Retina (tissue), 1 donor: Measurements from ENCODE around the gene PFAS.

Experiments
- DNase-seq: peaks from one replicate; pipeline ENCODE4 v3.0.0-alpha.2; 2016

The PFAS gene

GRCh38 chr17:8267480-8268147, 18.5 kb downstream of the PFAS start:
- no peak for DNase-seq

- no peak for DNase-seq
Observed at GRCh38 chr17:8268550-8269298, 19.6 kb downstream of the PFAS start.

DNA sequence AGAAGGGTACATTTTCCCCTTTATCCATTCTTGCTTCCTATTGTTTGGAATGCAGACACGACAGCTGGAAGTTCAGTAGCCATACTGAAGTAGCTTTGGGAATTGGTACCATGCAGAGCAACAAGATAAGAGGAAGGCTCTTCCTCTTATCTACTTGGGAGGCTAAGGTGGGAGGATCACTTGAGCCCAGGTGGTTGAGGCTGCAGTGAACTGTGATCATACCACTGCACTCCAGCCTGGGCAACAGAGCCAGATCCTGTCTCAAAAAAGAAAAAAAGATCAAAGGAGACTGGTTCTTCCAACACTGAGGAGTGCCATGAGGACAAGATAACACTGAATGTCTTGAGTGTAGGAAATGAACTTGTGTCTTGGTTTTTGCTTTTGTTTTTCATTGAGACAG, 23.3 kb downstream of the PFAS start:
- DNase-seq = no peak

GRCh38 chr17:8273884-8274444, 24.9 kb downstream of the PFAS start:
- DNase-seq = no peak

DNA sequence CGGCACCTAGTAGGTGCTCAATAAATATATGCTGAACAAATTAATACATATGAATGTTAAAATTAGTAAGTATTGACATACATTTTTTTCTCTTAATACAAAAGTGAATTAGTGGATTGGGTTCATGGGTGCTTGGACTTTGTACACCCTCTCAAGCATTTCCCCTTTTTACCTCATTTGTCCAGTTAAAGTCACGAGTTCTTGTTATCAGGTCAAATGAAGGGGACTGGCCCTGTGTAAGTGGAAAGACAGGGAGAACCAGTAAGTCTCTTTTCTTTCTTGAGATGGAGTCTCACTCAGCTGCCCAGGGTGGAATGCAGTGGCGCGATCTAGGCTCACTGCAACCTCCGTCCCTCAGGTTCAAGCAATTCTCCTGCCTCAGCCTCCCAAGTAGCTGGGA, 25.7 kb downstream of the PFAS start:
- no peak for DNase-seq

DNA sequence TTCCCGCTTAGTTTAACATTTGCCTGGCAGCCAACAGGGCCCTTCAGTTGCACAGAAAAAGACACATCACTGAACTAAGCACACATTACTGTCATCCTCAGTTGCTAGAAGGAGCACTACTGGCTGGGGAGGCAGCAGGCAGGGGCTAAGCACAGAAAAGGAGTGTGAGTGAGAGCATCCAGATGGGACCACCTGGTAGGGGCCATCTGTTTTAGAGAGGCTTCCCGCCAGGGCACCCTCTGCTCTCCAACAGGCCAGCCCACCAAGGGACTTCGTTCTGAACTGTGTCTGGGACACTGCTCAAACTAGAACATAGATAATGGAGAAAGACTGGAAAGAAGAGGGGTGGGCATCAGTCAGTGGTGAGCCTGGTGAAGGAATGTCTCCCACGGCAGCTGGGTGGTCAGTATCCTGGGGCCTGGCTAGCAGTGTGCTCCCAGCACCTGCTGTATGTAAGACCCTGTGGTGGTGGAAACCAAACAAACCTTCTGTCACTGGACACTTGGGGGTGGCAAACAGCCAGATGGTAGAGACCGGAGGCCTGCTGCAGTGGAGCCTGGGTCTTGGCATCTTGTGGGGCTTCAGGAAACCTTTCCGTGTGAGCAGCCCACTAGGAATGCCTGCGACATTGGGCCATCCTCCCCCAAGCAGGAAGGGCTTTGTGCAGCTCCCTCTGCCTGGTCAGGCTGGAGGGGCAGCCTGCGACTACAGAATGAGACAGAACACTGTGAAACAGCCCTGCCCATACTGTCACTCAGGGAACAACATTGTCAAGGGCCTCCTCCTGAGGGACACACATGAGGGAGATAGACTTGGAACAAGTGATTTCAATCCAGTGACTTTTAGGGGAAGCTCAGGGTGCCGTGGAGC, 26.6 kb downstream of the PFAS start:
- DNase-seq = no peak

- DNase-seq = no peak
Observed at GRCh38 chr17:8277317-8277716, 28.2 kb downstream of the PFAS start.

DNA sequence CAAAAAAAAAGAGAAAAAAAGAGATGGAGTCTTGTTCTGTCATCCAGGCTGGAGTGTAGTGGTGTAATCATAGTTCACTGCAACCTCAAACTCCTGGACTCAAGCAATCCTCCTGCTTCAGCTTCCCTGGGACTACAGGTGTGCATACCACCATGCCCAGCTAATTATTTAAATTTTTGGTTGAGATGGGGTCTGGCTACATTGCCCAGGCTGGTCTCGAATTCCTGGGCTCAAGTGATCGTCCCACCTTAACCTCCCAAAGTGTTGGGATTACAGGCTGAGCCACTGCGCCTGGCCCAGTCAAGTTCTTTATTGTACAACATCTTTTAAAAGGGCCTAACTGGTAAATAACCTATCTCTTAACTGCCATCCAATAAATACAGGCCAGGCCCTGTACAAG, 33.3 kb downstream of the PFAS start:
- no peak for DNase-seq

DNA sequence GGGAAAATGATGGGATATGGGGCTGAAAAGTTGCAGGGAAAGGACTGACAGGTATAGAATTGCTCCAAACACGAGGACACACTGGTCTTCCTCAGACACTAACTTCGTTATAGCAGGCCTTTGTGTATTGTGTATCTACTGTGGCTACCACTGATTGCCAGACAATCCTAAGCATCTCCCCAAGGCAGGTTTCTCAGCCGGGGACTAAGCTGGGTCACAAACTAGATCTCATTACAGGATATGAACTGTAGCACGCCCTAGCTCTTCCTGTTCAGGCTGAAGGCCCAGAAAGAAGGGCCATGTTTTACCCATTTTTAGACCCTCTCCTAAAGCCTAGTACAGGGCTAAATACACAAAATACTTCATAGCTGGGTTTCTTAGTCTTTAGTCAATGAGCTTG, 34.3 kb downstream of the PFAS start:
- no peak for DNase-seq

- DNase-seq = no peak
Observed at GRCh38 chr17:8284126-8284525, 35.0 kb downstream of the PFAS start.

DNA sequence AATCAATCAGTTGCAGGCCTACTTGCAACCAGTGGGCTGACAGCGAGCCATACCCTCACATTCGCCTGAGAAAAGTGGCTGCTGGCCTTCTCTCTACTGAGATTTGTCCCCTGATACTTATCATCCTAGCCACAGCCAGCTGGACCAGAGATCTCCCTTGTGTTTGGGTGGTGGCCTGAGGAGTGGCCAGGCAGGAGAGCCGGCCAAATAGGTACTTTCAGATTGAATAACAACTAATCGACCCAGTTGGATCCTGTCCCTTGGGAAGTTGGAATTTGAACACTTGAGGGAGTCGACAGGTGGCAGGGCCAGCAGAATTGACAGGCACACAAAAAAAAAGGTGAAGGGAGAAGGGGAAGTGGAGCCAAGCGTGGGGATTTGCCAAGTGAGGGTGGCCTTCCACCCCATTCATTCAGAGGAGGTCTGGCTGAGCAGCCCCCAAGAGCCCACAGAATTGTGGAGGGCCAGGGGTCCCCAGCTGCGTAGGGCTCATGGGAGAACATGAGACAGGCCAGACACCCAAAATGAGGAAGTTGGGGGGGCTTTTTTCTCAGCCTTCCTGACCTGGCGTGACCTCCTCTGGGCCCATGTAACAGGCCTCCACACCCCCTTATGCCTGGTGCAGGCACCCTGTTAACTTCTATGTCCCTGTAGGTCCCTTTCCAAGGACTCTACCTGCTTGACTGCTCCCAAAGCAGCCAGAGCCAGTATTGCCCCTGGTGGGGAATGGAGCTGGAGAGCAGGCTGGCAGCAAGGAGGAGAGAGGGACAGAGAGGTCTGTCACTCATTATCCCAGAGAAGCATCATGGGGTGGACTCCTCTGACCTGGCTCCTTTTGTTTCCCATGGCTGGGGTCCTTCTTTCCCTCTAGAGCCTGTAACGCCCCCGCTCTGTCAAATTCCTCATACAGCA, 36.4 kb downstream of the PFAS start:
- no peak for DNase-seq

DNA sequence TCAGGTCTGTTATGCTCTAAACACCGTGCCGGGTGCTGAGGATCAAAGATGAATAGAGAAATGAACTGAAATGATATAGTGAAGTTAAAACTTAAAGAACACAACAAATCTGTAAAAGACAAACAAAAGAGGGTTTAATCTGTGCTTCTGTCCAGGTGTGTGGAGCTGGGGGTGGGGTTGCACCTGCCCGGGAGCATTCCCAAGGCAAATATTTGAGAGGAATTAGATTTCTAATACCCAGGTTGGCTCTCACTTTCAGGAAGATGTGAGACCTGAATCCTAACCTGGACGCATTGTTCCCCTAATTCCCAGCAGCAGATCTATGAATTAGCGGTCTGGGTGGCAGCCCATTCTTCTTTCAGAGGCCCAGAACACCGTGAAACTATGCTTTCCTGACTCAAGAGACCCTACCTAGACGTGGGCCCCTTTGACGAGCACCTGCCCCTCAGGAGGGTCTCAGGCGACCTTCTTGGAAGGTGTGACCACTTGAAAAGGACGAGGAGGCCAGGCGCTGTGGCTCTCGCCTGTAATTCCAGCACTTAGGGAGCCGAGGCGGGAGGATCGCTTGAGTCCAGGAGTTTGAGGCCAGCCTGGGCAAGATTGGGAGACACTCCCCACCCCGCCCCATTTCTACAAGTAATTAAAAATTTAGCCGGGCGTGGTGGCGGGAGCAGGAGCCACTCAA, 38.7 kb downstream of the PFAS start:
- DNase-seq = no peak

GRCh38 chr17:8288336-8289102, 39.4 kb downstream of the PFAS start, which contains the start of gene RANGRF:
TSS of gene RANGRF (plus strand) at chr17:8288670. CDS start at chr17:8288789, 119 bp downstream.
- peak; percentile 96 for DNase-seq

- no peak for DNase-seq
Observed at GRCh38 chr17:8289103-8289397, 40.0 kb downstream of the PFAS start.

GRCh38 chr17:8290043-8290442, 41.0 kb downstream of the PFAS start:
- no peak for DNase-seq

GRCh38 chr17:8292639-8293395, 43.7 kb downstream of the PFAS start:
- no peak for DNase-seq

- no peak for DNase-seq
Observed at GRCh38 chr17:8294361-8294760, 45.3 kb downstream of the PFAS start.

- DNase-seq = no peak
Observed at GRCh38 chr17:8294814-8295316, 45.8 kb downstream of the PFAS start.

DNA sequence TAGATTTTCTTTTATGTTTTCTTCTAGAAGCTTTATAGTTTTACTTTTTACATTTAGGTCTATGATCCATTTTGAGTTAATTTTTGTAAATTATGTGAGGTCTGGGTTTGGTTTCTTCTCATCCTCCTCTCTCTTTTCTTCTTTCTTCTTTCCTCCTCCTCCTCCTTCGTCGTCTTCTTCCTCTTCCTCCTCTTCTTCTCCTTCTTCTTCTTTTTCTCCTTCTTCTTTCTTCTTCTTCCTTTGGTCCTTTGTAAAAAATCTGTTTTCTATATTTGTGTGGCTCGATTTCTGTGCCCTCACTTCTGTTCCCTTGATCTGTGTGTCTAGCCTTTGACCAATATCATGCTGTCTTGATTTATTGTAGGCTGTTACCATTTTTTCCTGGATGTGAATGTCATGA, 51.1 kb downstream of the PFAS start:
- DNase-seq = no peak
